Prostate gland (tissue), 2 donors: ENCODE results near the gene CFAP91.

ENCODE experiments used
- CTCF ChIP-seq, 4 experiments: fragments of 200-600 bp in 2 of 4; fragments of 450-650 bp in 2 of 4; sonication (generic) in 2 of 4; IDR thresholded peaks; 1 replicate in 3 of 4; 2 replicates in 1 of 4; pipeline ENCODE4 v1.5.1; 2016 to 2019; ENCODE audit warnings: antibody characterized with exemption in 4 of 4, mild to moderate bottlenecking in 2 of 4, moderate library complexity in 2 of 4
- POLR2A ChIP-seq: fragments of 450-650 bp; IDR thresholded peaks from one replicate; pipeline ENCODE4 v1.6.1; 2016; ENCODE audit warnings: antibody characterized with exemption, mild to moderate bottlenecking
- POLR2AphosphoS5 ChIP-seq: sonication (generic); formaldehyde crosslinking; IDR thresholded peaks from one replicate; pipeline ENCODE4 v1.6.1; 2017; ENCODE audit warnings: antibody characterized with exemption

GRCh38 chr3:119662604-119663373, 40.0 kb upstream of the CFAP91 start:
- no peak for TF ChIP-seq CTCF (IDR thresholded peaks at IDR 0.05)
- peak; percentile 37 for TF ChIP-seq POLR2AphosphoS5
- TF ChIP-seq POLR2A, result no peak
